Mononuclear cell (primary cell): Measurements from ENCODE around the gene SLC7A6OS. TPM values are rescaled to one million over a fixed set of nuclear protein-coding genes. Genes with fewer than 3 reads are reported as not detected.

Source experiments
- H3K27me3 ChIP-seq: 2 replicates; pipeline ENCODE4 v1.6.0; 2011; ENCODE audit warnings: low read length, control low read depth; ENCODE audit not compliant: insufficient read depth
- H3K4me1 ChIP-seq: 2 replicates; pipeline ENCODE4 v1.5.1; 2011; ENCODE audit warnings: mild to moderate bottlenecking, low read length, control low read depth; ENCODE audit not compliant: insufficient read depth
- H3K4me3 ChIP-seq: 2 replicates; pipeline ENCODE4 v1.5.1; 2011; ENCODE audit warnings: mild to moderate bottlenecking, low read length, moderate library complexity
- H3K9me3 ChIP-seq: 2 replicates; pipeline ENCODE4 v1.5.1; 2011; ENCODE audit warnings: low read depth, mild to moderate bottlenecking, control low read depth, low read length
- total RNA-seq: library from RNA; depleted of rRNA; stranded (reverse); fragments of >200 nt; gene quantifications from one replicate; pipeline ENCODE4 v1.2.3, GENCODE V29; 2012

Gene SLC7A6OS
- total RNA-seq: 32.3 TPM

- Histone ChIP-seq H3K27me3 (no peaks in the 10 kb centered on the region), H3K4me3 (peak within 1 kb of the TSS; percentile 94), H3K4me1 (peaks cover 36% of the 10 kb centered on the region), H3K9me3 (no peaks in the 10 kb centered on the region)
These were observed at the start of gene SLC7A6OS, which contains the start of gene PRMT7 for GRCh38 chr16:68310774-68311511. Gene SLC7A6OS (minus strand): TSS chr16:68310946. CDS start chr16:68310926, 20 bp downstream. Gene PRMT7 (plus strand): TSS chr16:68311019. CDS start chr16:68315980, 4,961 bp downstream.

DNA sequence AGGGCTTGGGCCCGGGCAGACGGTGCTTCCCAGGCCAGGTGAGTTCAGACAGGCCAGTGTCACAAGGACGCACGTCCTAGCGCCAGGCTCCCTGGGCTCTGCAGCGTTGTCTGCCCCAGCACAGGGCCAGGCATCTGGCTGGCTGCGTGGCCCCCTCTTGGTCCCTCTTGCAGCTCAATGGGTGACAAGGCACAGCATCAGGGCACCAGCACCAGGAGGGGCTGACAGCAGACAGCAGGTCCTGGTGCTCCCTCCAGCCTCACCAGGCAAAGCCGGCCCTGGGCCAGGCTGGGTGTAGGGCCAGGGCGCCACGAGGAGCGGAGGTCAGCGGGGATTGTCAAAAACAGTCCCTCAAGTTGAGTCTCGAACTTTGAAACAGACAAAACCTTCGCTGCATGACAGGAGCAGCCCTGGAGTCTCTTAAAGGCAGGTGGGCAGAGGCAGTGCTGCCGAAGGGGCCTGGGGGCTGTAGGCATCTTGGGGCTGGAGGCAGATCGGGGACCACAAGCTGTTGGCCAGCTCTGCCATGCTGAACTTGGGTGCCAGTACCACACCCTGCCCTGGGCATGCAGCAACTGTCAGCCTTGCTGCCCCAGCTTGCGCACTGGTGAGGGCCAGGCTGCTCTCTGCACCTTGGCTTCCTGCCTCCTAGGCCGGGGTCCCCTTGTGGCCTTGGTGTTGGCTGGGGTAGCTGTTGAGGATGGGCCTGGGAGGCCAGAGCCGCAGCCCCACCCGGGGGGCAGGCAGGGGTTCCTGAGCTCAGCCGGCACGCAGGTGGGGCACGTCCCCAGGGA, 48.8 kb upstream of the SLC7A6OS start:
- Histone ChIP-seq H3K4me1 (peaks cover 27% of the 10 kb centered on the region), H3K4me3 (no peak overlapping the region), H3K9me3 (no peaks in the 10 kb centered on the region), H3K27me3 (no peaks in the 10 kb centered on the region)

- peaks cover 27% of the 10 kb centered on the region for H3K4me1 ChIP-seq
- H3K4me3 ChIP-seq: no peak overlapping the region
- H3K9me3 ChIP-seq: no peaks in the 10 kb centered on the region
- no peaks in the 10 kb centered on the region for H3K27me3 ChIP-seq
These were observed 48.2 kb upstream of the SLC7A6OS start for GRCh38 chr16:68358951-68359350.

GRCh38 chr16:68357923-68358322, 47.2 kb upstream of the SLC7A6OS start:
- Histone ChIP-seq H3K4me3 (no peak overlapping the region), H3K9me3 (no peaks in the 10 kb centered on the region), H3K27me3 (no peaks in the 10 kb centered on the region), H3K4me1 (peaks cover 27% of the 10 kb centered on the region)

- Histone ChIP-seq H3K4me1 (peaks cover 27% of the 10 kb centered on the region), H3K27me3 (no peaks in the 10 kb centered on the region), H3K9me3 (no peaks in the 10 kb centered on the region), H3K4me3 (no peak overlapping the region)
These were observed 46.8 kb upstream of the SLC7A6OS start for GRCh38 chr16:68357521-68357922.

DNA sequence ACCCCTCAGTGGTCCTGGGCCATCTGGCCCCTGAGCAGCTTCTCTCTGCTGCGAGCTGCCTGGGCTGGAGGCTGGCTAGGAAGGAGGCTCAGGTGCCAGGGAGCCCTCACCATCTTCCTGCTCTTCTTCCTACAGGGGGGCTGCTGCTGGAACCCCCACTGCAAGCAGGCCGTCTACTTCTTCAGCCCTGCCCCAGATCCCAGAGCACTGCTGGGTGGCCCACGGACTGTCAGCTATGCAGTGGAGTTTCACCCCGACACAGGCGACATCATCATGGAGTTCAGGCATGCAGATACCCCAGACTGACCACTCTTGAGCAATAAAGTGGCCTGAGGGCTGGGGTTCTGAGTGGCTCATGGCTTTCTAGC, 46.2 kb upstream of the SLC7A6OS start:
- Histone ChIP-seq H3K4me3 (no peak overlapping the region), H3K27me3 (no peaks in the 10 kb centered on the region), H3K9me3 (no peaks in the 10 kb centered on the region), H3K4me1 (peaks cover 27% of the 10 kb centered on the region)

DNA sequence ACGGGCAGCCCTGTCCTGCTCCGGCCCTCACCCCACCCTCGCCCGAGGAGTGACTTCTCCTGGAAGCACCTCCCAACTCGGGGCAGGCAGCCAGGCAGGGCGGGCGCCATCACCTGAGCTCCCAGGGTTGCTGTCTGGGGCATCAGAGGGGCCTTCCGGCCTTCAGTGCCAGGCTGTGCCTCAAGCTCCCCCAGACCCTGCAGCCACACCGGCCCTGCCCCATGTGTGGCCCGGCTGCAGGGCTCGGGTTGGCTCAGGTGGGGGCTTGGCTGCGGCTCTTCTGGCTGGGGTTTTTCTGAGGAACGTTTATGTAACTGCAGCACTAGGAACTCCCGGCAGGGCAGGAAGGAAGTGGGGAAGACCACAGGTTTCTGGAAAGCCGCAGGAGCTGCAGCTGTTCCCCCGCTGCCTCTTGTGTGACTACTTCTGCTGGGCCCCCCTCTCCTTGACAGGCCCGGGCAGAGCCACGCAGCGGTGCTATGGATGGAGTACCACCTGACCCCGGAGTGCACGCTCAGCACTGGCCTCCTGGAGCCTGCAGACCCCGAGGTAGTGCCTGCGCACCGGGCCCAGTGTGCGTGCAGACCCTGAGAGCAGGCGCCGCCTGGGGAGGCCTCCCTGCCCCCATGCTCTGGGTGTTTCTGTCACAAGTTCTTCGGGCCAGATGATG, 45.6 kb upstream of the SLC7A6OS start:
- no peak overlapping the region for H3K4me3 ChIP-seq
- peaks cover 27% of the 10 kb centered on the region for H3K4me1 ChIP-seq
- no peaks in the 10 kb centered on the region for H3K9me3 ChIP-seq
- no peaks in the 10 kb centered on the region for H3K27me3 ChIP-seq

DNA sequence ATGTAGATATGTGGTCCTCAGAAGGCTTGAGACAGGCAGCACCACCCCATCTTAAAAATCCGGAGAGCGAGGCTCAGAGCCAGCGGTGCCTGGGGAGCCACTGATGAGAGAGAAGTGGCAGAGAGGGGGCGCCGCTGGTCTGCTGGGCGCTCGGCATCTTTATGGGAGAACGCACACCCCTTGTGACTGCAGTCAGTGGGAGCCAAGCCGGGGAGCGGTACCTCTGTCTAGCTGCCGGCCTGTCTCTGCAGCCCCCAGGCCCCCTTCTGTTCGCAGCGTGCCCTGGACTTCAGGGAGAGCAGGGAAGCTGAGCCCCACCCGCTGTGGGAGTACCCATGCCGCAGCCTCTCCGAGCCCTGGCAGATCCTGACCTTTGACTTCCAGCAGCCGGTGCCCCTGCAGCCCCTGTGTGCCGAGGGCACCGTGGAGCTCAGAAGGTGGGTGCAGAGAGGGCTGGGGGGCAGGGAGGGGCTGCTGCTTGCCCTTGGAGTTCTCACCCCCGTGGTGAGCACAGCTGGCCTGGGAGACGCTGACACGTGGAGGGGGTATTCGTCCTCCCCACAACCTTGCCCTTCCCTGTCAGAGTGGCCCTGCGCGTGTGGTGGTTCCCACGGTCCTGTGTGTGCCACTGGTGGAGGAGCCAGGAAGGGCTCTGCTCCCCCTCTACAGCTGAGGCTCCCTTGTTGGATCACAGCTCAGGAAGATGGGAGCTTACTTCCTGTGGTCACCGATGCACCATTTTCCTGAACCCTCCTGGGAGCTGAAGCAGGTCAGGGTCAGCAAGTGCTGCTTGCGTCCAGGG, 44.9 kb upstream of the SLC7A6OS start:
- peaks cover 27% of the 10 kb centered on the region for H3K4me1 ChIP-seq
- no peaks in the 10 kb centered on the region for H3K27me3 ChIP-seq
- no peak overlapping the region for H3K4me3 ChIP-seq
- no peaks in the 10 kb centered on the region for H3K9me3 ChIP-seq

DNA sequence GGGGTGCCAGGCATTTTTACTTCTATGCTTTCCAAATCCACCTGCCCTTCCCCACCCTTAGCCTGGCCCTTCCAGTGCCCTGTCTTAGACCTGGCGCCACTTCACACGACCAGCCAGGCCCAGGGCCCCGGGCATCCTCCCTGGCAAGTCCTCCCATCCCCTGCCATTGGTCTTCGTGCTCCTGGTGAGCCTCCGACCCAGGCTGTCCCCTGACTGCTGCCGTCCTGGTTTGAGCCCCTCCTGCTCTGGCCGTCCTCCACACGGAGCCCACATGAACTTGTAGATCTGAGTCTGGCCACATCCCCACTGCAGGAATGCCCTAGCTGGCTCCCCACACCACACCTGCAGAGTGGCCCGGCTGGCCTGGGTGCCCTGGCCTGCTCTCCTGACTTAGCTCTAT, 44.1 kb upstream of the SLC7A6OS start:
- Histone ChIP-seq H3K27me3 (no peaks in the 10 kb centered on the region), H3K9me3 (no peaks in the 10 kb centered on the region), H3K4me1 (peaks cover 27% of the 10 kb centered on the region), H3K4me3 (no peak overlapping the region)

DNA sequence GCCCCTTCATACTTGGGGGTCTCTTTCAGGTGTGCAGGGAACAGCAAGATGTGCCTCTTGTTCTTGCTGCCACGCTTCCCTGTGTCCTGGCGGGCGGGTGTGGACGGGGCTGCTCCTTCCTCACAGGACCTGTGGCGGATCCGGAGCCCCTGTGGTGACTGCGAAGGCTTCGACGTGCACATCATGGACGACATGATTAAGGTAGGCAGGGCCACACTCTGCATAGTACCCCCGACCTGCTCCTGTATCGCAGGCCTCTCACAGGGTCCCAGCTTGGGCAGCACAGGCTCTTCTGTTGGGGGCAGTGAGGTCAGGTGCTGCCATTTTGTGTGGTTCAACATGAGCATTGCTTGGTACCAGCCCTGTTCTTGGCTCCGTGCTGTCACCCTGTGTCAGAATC, 42.6 kb upstream of the SLC7A6OS start:
- Histone ChIP-seq H3K27me3 (no peaks in the 10 kb centered on the region), H3K9me3 (no peaks in the 10 kb centered on the region), H3K4me3 (no peak overlapping the region), H3K4me1 (peaks cover 27% of the 10 kb centered on the region)

DNA sequence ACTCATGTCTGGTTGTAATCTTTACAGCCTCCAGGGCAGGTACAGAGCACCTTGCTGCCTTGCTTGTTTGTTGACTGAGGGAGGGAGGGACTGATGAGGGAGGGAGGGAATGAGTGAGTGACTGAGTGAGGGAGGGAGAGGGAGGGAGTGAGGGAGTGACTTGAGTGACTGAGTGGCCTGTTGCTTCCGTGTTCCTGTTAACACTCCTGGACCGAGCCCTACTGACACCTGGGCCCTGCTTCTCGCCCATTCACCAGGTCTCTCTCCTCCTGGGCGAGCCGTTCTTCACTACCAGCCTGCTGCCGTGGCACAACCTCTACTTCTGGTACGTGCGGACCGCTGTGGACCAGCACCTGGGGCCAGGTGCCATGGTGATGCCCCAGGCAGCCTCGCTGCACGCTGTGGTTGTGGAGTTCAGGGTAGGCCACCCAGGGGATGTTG, 41.3 kb upstream of the SLC7A6OS start:
- Histone ChIP-seq H3K27me3 (no peaks in the 10 kb centered on the region), H3K4me1 (peaks cover 19% of the 10 kb centered on the region), H3K9me3 (no peaks in the 10 kb centered on the region), H3K4me3 (no peak overlapping the region)

- Histone ChIP-seq H3K4me1 (peaks cover 13% of the 10 kb centered on the region), H3K4me3 (no peak overlapping the region), H3K9me3 (no peaks in the 10 kb centered on the region), H3K27me3 (no peaks in the 10 kb centered on the region)
These were observed 40.7 kb upstream of the SLC7A6OS start for GRCh38 chr16:68351463-68351862.

- Histone ChIP-seq H3K9me3 (no peaks in the 10 kb centered on the region), H3K27me3 (no peaks in the 10 kb centered on the region), H3K4me3 (no peak overlapping the region), H3K4me1 (peaks cover 7% of the 10 kb centered on the region)
These were observed 40.1 kb upstream of the SLC7A6OS start for GRCh38 chr16:68350813-68351350.

DNA sequence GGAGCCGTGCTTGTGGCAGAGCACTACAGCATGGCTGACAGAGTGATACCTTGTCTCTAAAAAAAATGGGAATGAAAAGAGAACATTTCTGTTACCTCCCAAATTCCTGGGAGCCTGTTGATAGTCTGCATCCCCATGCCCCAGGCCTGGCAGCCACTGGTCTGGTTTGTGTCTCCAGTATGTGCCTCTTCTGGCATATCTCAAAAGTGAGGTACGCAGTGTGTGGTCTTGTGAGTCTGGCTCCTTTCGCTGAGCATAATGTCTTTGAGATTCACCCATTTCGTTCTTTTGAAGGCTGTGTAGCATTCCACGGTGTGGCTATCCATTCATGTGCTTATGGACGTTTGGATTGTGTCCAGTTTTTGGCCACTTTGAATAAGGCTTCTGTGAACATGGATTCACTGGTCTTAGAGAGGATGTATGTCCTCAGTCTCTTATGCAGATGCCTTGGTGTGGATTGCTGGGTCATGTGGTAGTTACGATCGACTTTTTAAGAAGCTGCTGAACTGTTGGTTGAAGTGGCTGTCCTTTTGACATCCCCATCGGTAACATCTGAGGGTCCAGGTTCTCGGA, 39.2 kb upstream of the SLC7A6OS start:
- H3K4me3 ChIP-seq: no peak overlapping the region
- H3K27me3 ChIP-seq: no peaks in the 10 kb centered on the region
- H3K9me3 ChIP-seq: no peaks in the 10 kb centered on the region
- H3K4me1 ChIP-seq: no peaks in the 10 kb centered on the region
